HTERT RPE-1 (cell line): Measurements from ENCODE around the gene NR2F6.

Experiments used
- in situ Hi-C: fragments of 300-500 bp; cut with MboI; formaldehyde crosslinking; loops from 4 replicates; pipeline ENCODE4 v1.14.3; 2020; ENCODE audit warnings: low sequenced_read_pairs

The NR2F6 gene

DNA sequence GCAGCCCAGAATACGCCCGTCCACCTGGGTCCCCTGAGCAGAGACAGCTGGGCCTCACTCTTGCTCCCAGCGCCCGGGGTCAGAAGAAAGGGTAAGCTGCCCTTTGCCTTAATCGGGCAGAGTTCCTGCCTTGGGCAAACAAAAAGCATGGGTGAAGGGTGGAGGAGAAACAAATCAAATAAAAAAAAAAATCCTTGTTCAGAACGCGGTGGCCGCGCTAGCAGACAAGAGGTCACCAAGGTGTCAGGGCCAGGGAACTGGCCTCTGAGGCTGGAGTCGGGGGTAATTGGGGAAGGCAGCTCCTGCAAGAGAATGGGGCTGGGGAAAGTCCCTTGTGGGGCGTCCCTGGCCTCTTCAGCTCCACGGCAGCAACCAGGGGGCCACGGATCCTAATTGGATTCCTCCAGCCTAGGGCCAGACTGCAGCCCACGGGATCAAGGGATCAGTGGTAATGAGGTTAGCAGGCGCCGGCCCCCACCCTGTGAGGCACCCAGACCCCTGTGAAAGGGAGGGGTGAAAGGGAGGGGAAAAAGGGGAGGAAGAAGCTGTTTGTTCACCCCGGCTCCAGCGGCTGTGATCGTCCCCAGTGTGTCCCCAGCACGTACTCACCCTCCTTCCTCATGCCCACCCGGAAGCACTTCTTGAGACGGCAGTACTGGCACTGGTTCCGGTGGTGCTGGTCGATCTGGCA, 5.5 kb downstream of the NR2F6 start:
- in situ Hi-C loops = no loop called here

DNA sequence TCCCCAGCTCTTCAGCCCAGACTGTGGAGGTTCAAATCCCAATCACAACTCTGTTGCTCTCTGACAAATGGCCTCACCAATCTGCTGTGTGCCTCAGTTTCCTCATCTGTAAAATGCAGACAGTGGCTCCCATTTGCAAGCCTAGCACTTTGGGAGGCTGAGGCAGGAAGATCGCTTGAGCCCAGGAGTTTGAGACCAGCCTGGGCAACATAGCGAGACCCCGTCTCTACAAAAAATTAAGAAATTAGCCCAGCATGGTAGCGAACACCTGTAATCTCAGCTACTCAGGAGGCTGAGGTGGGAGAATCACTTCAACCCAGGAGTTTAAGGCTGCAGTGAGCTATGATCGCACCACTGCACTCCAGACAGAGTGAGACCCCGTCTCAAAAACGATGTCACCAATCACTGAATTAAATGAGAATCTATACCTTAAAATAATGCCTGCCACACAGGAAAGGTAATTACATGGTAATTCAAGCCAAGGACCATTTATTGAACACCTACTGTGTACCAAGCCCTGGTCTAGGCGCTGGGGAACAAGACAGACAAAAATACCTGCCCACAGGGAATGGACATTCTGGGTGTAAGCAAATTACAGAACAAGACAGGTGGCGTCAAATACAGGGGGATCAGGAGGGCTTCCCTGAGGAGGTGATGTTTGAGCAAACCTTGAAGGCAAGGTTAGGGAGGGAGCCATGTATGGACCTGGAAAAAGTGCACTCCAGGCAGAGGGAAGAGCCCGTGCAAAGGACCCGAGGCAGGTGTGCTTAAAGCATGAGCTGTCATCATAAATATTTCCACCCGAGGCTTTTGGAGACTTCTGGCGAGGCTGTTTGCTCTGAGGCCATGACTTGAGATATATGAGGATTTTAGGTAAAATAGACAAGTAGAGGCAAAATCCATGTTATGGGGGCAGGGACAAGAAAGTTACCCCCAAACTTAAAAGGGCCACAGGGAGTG, 7.7 kb downstream of the NR2F6 start:
- in situ Hi-C loops = no loop called here

DNA sequence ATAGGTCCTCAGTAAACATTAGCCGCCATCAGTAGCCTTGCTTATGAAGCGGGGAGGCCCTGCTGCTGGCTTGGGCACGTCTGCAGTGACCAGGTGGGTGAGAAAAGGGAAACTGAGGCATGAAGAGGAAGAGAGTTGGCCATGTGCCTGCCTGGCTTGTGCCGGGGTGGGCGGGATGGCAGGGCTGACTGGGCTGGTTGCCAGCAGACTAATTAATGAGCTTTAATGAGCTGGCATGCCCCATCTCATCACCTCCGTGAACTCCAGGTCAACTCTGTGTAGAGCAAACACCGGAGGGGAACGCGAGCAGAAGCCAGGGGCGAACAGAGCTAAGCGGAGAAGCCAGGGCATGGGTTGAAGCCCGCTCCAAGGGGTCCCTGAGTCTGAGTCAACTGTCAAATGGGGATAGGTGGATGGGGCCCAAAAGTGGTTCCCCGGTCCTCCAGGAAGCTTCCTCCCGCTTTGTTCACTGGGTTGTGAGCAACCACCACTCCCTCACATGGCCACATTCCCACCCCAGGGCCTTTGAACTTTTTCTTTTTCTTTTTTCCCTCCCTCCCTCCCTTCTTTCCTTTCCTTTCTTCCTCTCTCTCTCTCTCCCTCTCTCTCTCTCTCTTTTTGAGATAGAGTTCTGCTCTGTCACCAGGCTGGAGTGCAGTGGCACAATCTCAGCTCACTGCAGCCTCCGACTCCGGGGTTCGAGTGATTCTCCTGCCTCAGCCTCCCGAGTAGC, 8.7 kb downstream of the NR2F6 start:
- in situ Hi-C loops = no loop called here

DNA sequence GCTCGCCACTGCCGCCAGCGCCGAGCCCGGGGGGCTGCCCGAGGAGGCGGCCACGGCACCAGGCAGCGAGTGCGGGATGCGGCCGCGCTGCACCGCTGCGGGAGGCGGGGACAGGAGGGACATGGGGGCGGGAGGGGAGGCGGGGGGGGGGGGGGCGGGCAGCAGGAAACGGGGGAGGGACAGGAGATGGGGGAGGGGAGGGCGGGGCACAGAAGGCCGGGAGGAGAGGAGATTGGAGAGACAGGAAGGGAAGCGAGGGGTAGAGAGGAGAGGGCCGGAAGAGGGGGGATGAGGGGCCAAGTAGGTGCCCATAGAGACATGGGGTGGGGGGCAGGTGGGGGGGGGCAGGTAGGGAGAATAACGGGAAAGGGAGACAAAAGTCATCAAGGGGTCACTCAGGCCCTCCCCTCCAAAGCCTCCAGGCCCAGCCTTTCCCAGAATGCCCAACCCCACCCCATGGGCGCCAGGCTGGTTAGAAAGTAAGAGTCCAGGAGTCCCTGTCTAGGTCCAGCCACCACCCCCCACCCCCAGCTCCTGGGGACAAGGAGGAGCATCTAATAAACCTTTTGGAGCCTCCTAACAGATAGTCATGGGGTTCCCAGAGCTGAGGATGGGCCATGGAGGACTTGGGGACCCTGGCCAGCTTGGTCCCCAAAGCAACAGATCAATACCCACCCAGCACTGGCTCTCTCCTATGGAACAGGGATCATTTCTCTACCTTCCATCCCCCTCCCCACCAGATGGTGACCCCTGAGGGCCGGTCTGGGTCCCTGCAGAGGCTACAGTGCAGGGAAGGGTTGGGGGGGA, 9.5 kb downstream of the NR2F6 start:
- in situ Hi-C loops = no loop called here

DNA sequence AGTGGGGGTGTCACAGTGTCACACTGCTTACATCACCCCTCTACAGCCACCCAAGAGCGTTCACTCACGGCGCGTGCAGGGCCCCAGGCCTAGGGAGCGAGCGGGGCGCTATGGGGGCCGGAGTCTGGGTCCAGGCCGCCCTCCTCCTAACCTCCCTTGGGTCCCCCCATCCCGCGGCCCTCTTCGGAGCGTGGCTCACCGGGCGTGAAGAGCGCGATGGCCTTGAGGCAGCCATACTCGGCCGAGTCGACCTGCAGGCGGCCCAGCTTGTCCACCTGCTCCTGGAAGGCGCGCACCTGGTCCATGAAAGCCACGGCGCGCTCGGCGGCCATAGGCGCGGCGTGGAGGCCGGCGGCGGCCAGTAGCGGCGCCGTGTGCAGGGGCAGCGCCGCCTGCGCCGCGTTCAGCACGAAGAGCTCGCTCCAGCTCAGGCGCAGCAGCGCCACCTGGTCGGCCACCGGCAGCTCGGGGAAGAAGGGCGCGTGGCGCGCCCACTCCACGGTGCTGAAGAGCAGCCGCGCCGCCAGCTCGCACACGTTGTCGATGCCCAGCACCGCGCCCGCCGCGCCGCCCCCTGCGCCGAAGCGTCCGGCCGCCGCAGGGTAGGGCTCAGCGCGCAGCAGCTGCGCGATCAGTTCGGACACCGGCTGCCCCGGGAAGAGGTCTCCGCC, 10.3 kb downstream of the NR2F6 start:
- in situ Hi-C loops = no loop called here

DNA sequence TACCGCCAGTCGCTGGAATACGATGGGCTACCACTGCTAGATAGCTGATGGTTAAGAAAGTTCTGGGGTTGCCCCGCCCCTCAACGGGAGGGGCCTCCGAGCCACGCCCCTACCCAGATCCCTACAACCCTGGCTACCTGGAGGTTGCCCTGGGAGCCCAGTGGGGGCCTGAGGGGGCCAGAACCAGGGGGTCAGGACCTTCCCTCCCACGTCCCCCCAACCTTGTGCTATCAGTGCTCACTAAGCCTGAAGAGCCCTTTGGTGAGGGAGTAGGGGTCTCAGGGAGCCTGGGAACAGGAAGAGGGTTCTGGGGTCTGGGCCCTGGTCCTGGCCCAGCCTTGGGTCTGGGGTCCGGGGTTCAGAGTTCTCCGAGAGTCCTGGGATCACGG, 10.8 kb downstream of the NR2F6 start:
- in situ Hi-C loops = no loop called here

DNA sequence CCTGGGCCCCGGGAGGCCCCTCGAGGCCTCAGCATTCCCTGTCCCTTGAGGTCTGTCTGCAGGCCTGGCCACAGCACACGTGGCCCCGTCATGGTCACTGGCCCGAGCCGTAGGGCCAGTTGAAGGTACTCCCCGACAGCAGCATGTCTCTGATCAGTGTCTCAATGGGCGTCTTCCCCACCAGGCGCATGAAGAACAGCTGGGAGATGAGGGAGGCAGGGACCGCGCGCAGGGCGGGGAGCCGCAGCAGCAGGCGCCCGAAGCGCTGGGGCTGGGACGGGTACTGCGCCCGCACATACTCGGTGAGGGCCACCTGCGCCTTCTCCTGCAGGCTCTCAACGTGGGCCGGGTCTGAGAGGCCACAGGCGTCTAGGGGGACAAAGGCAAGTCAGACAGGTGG, 13.5 kb downstream of the NR2F6 start:
- in situ Hi-C loops = no loop called here

DNA sequence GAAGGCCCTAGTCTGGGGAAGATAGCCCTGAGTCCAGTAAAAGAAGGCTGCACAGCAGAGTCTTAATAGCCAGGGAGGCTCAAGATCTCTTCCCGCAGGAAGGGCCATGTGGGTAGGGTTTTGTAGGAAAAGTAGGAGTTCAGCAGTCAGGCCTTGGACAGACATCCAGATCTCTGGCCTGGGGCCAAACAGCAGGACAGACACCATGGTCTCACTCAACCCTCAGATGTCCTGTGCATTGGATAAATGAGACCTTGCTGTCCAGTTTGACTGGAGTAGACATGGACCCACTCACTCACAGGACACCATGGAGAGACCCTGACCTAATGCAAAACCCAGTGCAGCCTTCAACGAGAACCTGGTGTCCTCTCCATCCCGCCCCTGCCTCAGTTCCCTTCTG, 15.8 kb downstream of the NR2F6 start:
- in situ Hi-C loops = no loop called here

DNA sequence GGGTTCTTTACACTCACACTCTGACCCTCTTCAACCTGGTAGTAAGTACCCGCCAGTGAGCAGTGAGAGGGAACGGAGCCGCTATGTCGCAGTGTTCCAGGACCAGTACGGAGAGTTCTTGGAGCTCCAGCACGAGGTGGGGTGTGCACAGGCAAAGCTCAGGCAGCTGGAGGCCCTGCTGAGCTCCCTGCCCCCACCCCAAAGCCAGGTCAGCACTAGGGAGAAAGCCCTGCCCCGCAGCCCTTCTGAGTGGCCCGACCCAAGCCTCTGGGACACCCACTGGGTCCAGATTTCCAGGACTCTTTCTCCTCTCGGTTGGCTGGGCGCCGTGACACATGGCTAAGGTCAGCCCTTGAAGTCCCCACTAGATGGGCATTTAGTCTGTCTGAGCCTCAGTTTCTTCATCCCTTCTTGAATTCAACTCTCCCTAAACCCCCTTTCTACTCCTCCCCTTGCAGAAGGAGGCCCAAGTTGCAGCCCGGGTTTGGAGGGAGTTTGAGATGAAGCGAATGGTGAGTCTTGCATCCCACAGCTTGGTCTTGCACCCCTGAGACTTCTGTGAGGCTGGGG, 17.8 kb downstream of the NR2F6 start:
- in situ Hi-C loops = no loop called here

DNA sequence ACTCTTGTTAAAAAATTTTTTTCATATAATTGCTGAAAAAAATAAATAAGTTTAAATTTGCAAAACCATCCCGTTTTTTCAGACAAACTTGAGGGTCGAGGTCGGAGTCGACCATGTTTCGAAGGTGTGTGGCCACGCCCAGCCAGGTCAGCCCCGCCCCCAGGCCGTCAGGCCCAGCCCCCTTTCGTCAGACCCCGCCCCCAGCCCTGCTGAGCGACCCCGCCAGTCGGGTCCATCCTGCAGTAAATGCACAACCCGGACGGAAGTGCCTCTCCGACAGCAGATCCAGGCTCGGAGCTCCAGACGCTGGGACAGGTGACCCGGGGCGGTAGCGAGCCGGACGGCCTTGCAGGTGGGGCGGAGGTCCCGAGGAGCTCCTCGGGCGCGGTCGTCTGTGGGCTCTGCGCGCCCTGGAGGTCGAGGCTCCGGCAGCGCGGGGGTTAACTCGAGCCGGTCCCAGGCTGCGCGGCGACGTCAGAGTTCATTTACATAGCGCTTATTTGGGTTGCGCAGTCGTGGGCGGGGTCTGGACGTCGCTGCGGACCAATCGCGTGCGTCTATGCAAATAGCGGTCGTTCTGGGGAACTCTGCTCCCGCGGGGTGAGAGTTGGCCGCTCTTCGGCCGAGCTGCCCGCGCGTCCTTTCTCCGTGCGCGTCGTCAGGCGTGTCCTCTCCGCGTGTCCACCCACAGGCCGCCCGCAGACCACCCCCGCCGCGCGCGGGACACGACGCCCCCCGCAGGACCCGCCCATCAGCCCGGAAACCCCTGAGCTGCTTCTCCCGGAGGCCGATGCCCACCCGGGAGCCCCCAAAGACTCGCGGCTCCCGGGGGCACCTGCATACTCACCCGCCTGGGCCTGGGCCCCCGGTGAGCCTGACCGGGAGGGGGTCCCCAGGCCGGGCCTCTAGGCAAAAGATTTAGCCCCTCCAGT, 19.5 kb downstream of the NR2F6 start, which contains the start of gene OCEL1:
Gene OCEL1, plus strand, starts transcription at position 225 of the 932 bp plus-strand sequence. Its CDS starts 22 bp downstream, at position 247.
- in situ Hi-C loops = no loop called here

DNA sequence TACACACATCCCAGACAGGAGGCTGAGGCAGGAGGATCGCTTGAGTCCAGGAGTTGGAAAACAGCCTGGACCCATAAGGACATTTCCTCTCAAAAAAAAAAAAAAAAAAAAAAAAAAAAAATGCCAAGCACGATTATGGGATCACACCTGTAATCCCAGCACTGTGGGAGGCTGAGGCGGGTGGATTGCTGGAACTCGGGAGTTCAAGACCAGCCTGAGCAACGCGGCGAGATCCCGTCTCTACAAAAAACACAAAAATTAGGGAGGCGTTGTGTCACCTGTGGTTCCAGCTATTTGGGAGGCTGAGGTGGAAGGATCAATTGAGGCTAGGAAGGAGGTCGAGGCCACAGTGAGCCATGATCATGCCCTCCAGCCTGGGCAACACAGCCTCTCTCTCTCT, 20.7 kb downstream of the NR2F6 start:
- in situ Hi-C loops = no loop called here

DNA sequence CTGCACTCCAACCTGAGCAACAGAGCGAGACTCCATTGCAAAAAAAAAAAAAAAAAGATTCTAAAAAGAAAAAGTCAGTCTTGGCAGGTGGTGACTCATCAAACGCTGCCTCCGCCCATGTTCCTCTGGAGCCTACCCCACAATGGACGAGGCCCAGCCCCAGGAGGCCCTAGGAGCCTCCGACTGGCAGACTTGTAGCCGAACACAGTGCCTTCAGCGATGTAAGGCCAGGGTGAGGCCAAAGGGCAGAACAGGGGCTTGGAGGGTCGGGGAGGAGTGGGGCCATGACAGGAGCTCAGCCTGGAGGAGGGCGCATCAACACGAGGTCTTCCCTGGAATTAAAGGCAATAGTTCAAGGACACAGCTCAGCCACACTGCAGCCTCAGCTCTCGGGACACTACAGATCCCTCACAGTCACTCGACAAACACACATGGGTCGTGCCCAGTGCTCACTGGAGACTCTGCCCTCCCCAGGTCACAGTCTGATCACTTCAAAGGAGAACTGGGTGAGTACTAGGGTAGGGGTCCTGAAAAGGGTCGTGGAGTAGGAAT, 25.4 kb downstream of the NR2F6 start:
- in situ Hi-C loops = no loop called here

DNA sequence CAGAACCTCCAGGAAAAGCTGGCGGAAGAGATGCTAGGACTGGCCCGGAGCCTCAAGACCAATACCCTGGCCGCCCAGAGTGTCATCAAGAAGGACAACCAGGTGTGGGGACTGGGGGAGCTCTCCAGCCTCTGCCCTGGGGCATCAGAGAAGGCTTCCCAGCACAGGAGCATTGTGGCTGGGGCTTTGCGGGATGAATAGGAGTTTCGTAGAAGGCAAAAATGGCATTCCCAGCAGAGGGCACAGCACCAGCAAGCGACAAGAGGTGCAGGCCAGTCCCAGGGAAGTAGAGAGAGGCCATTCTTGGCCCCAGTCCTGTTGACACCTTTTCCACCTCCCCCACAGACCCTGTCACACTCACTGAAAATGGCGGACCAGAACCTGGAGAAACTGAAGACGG, 26.4 kb downstream of the NR2F6 start:
- in situ Hi-C loops = no loop called here

DNA sequence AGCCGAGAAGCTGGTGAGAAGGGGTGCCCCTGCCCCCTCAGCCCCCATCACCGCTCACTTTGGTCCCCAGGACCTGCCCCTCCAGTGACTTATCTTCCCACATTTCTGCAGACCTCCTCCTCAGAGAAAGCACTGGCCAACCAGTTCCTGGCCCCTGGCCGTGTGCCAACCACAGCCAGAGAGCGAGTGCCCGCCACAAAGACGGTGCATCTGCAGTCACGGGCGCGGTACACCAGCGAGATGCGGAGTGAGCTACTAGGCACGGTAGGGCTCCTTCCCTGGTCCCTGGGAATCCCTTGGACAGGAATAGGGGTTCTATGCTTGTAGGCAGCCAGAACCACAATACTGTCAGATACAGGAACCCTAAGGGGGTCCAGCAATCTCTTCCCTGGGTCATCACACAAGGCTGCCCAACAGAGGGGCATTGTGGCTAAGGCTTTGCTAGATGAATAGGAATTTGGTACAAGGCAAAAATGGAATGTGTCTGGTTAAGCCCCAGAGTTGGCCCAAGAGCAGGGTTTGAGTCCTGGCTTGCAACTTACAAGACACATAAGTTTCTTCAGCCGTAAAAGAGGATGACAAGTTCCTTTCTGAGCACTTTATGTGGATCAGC, 29.6 kb downstream of the NR2F6 start:
- in situ Hi-C loops = no loop called here

DNA sequence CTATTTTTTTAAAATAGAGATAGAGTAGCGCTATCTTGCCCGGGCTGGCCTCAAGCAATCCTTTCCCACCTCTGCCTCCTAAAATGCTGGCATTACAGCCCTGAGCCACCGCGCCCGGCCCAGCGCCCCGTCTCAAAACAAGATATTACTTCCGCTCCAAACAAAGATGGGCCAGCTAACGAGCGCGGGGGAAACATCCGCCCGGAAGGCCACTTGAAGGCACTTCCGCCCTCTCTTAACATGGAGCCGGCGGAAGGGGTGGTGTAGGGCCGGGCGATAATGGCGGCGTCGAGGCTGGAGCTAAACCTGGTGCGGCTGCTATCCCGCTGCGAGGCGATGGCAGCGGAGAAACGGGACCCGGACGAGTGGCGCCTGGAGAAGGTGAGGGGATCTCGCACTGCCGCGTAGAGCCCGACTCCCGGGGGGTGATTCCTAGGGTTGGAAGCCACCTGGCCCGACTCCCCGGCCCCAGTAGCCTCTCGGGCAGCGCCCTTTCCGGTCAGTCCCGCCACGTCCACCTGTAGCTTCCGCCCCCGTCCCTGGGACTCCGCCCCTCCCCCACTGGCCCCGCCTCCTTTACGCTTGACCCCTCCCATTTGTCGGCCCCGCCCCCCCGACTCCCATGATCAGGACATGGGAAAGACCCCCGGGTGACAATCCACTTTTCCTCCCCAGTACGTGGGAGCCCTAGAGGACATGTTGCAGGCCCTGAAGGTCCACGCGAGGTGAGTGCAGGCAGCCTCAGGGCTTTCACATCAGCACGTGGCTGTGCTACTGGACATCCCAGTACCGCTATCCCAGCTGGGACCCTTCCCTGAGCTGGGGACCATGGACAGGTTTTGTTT, 30.4 kb downstream of the NR2F6 start, which contains the start of gene USE1:
Gene USE1, plus strand, starts transcription at position 231 of the 845 bp plus-strand sequence. Its CDS starts 49 bp downstream, at position 280.
- in situ Hi-C loops = no loop called here

DNA sequence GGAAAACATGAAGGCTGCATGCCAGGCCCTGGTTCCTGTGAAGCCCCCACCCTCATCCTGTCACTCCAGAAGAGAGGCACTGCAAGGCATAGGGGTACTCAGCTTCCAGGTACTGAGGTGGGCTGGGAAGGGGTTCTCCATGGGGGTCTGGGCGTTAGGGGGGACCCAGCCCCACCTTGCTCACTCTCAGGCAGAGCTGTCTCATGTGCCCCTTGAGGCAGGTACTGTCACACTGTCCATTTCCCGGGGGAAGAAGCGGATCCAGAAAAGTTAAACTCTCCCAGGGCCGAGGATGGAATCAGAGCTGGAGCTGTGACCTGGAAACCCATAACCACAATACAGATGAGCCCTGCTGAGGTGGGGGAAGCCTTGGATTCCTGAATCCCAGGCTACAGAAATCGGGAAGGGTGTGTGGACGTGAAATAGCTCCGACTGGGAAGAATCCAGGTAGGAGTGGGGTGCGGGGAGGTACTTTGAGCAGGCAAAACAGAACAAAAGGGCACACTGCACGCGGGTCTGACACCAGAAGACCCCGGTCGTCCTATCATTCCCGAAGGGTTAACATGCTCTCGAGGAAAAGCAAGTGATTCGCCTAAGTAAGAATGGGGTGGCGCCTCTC, 31.1 kb downstream of the NR2F6 start:
- in situ Hi-C loops = no loop called here
